Skeletal muscle tissue (tissue), 4 donors: ENCODE results near the gene POLD2. TPM values are rescaled to one million over a fixed set of nuclear protein-coding genes. Genes with fewer than 3 reads are reported as not detected.
"Not testable (repeated sequence)": the region's sequence is repeated elsewhere in the genome, so short reads cannot be mapped to it uniquely, and the experiment has no call there.

Experiments
- H3K27ac ChIP-seq: one replicate; pipeline ENCODE4 v1.7.0; 2013; ENCODE audit warnings: mild to moderate bottlenecking, low read depth, low read length, inconsistent platforms
- H3K27me3 ChIP-seq, 3 donors: one replicate each; pipeline ENCODE4 v1.7.0; 2013; ENCODE audit warnings: low read length in 3 of 3; ENCODE audit not compliant: control insufficient read depth in 3 of 3, insufficient read depth in 3 of 3
- H3K36me3 ChIP-seq, 3 donors: one replicate each; pipeline ENCODE4 v1.7.0; 2013; ENCODE audit warnings: low read length in 3 of 3; ENCODE audit not compliant: control insufficient read depth in 3 of 3, insufficient read depth in 3 of 3
- H3K4me1 ChIP-seq, 3 donors: one replicate each; pipeline ENCODE4 v1.7.0; 2013; ENCODE audit warnings: low read length in 3 of 3, mild to moderate bottlenecking in 3 of 3; ENCODE audit not compliant: control insufficient read depth in 3 of 3, insufficient read depth in 3 of 3
- H3K4me3 ChIP-seq, 3 donors: one replicate each; pipeline ENCODE4 v1.7.0; 2013; ENCODE audit warnings: low read length in 3 of 3
- H3K9ac ChIP-seq, 3 donors: one replicate each; pipeline ENCODE4 v1.7.0; 2013; ENCODE audit warnings: low read length in 3 of 3, mild to moderate bottlenecking in 3 of 3, moderate library complexity in 2 of 3, low read depth in 1 of 3
- H3K9me3 ChIP-seq, 3 donors: one replicate each; pipeline ENCODE4 v1.7.0; 2013; ENCODE audit warnings: low read length in 3 of 3; ENCODE audit not compliant: control insufficient read depth in 3 of 3
- total RNA-seq: library from RNA; depleted of rRNA; stranded (reverse); fragments of >200 nt; gene quantifications from one replicate; pipeline ENCODE4 v1.2.3, GENCODE V29; 2014
- donor health status: Osteomylitis.

POLD2 gene
- total RNA-seq: 64.7 TPM

GRCh38 chr7:44123190-44124003 lies at the start of gene POLD2:
Gene POLD2 (minus strand): TSS chr7:44123548. CDS start chr7:44122053, 1,495 bp downstream.
- peaks cover 27 to 45% (median 37%) of the 10 kb centered on the region in 3 donors for H3K4me1 ChIP-seq
- no peaks in the 10 kb centered on the region for H3K27me3 ChIP-seq
- peak within 1 kb of the TSS; percentile 82 to 90 (median 82) for H3K4me3 ChIP-seq
- peak within 1 kb of the TSS; percentile 74 to 86 (median 84) for H3K9ac ChIP-seq
- H3K36me3 ChIP-seq: peaks cover 13 to 15% (median 15%) of the 10 kb centered on the region in 3 donors
- no peaks in the 10 kb centered on the region for H3K9me3 ChIP-seq
- H3K27ac ChIP-seq: peak within 1 kb of the TSS; percentile 85

DNA sequence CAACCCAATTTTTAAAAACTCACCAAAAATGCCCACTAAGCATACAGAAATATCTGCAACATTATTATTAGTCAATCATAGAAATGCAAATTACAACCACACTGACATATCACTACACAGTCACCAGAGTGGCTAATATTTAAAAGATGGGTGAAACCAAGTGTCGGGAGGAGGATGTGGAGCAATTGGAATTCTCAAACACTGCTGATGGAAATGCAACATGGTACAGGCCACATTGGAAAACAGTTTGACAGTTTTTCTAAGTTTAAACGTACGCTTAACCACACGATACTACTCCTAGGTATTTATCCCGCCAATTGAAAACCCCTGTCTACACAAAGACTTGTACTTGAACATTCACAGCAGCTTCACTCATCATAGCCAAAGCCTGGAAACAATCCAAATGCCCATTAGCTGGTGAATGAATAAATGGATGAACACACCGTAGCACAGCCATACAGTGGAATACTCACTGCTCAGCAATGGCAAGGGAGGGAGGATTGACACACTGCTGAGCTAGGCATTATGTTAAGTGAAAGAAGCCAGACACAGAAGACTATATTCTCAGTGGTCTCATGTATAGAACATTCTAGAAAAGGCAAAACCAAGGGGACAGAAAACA lies 49.6 kb upstream of the POLD2 start:
- H3K4me3 ChIP-seq: no peak overlapping the region
- H3K9ac ChIP-seq: no peak overlapping the region
- no peak overlapping the region for H3K27ac ChIP-seq
- H3K36me3 ChIP-seq: no peaks in the 10 kb centered on the region
- no peaks in the 10 kb centered on the region for H3K4me1 ChIP-seq
- H3K9me3 ChIP-seq: no peaks in the 10 kb centered on the region
- peaks cover 2 to 6% (median 6%) of the 10 kb centered on the region in 3 donors for H3K27me3 ChIP-seq

DNA sequence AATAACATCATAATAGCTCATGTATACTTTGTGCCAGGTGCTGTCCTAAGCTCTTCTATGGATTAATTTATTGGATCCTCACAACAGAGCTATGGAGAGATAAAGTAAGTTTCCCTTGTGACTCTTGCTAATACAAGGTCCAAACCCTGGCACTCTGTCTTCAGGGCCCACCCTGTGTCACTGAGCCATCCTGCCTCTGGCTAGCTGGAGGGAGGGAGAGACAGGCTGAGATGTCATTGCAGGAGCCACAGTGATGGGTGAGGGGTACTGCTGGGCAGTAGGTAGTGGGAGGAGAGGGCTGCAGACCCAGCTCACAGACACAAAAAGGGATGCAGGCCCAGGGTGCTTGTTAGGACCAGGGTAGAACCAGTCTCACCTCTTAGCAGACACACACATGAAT lies 49.0 kb upstream of the POLD2 start:
- H3K9me3 ChIP-seq: no peaks in the 10 kb centered on the region
- H3K4me1 ChIP-seq: no peaks in the 10 kb centered on the region

DNA sequence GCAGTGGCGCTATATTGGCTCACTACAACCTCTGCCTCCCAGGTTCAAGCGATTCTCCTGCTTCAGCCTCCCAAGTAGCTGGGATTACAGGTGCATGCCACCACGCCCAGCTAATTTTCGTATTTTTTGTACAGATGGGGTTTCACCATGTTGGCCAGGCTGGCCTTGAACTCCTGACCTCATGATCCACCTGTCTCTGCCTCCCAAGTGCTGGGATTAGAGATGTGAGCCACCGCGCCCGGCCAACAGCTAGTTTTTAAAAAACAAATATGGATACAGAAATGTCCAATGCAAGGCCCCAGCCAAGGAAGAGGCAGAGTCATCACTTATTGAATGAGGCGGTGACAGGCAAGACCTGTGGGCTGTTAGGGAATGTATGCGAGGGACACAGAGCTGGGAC lies 48.6 kb upstream of the POLD2 start:
- H3K27ac ChIP-seq, H3K9me3 ChIP-seq, H3K4me3 ChIP-seq, H3K27me3 ChIP-seq, H3K9ac ChIP-seq, H3K4me1 ChIP-seq, H3K36me3 ChIP-seq: not testable (repeated sequence)

More for the DNA sequence above, 49.0 kb upstream of the POLD2 start:
- no peak overlapping the region for H3K9ac ChIP-seq
- no peak overlapping the region for H3K27ac ChIP-seq
- H3K36me3 ChIP-seq: no peaks in the 10 kb centered on the region
- H3K27me3 ChIP-seq: peaks cover 0 to 6% (median 6%) of the 10 kb centered on the region in 3 donors
- H3K4me3 ChIP-seq: no peak overlapping the region

DNA sequence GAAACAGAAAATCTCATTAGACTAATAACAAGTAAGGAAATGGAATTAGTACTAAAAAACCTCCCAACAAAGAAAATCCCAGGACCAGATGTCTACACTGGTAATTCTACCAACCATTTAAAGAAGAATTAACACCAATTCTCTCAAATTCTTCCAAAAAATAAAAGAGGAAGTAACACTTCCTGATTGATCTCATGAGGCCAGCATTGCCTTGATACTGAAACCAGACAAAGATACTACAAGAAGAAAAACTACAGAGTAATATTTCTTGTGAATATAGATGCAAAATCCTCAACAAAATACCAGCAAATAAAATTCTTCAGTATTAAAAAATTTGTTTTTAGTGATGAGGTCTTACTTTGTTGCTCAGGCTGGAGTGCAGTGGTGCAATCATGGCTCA lies 44.6 kb upstream of the POLD2 start:
- Histone ChIP-seq H3K9me3 (no peaks in the 10 kb centered on the region), H3K4me3 (no peak overlapping the region), H3K4me1 (no peaks in the 10 kb centered on the region), H3K36me3 (no peaks in the 10 kb centered on the region), H3K27me3 (no peaks in the 10 kb centered on the region), H3K9ac (no peak overlapping the region), H3K27ac (no peak overlapping the region)

- Histone ChIP-seq H3K9ac (no peak overlapping the region), H3K36me3 (no peaks in the 10 kb centered on the region), H3K27ac (no peak overlapping the region)
These were observed 40.2 kb upstream of the POLD2 start for GRCh38 chr7:44163591-44163990.

DNA sequence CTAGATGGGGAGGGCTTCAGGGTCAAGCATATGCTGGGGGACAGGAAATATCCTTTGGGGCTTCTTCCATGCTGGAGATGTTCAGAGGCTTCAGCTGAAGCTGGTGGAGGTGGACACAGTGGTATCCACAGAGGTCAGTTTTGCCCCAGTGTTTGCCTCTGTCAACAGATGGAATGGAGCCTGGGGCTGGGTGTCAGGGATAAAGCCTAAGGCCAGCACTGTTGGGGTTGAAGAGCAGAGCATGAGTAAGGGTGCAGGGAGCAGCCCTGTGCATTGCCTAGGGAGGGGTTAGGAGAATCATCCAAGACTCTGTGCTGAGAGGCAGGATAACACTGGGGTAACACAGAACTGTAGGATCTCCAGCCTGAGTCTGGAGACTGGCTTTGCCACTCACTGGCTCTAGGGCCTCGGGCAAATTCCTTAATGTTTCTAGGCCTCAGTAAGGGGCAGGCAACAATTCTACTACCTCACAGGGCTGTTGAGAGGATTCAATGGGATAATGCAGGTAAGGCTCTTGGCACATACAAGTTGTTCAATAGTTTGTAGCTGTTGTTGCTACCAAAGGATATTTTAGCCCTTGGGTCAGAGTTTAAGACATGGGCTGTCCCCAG lies 39.5 kb upstream of the POLD2 start:
- Histone ChIP-seq H3K9me3 (no peaks in the 10 kb centered on the region), H3K4me1 (peaks cover 8 to 22% (median 20%) of the 10 kb centered on the region in 3 donors), H3K36me3 (no peaks in the 10 kb centered on the region), H3K27ac (no peak overlapping the region), H3K9ac (no peak overlapping the region), H3K4me3 (no peak overlapping the region), H3K27me3 (no peaks in the 10 kb centered on the region)

More at GRCh38 chr7:44163591-44163990, 40.2 kb upstream of the POLD2 start:
- no peaks in the 10 kb centered on the region for H3K9me3 ChIP-seq
- no peaks in the 10 kb centered on the region for H3K27me3 ChIP-seq
- H3K4me3 ChIP-seq: no peak overlapping the region
- H3K4me1 ChIP-seq: peaks cover 8 to 16% (median 15%) of the 10 kb centered on the region in 3 donors

GRCh38 chr7:44162179-44162578 lies 38.8 kb upstream of the POLD2 start:
- H3K36me3 ChIP-seq: no peaks in the 10 kb centered on the region
- H3K4me3 ChIP-seq: no peak overlapping the region
- H3K27ac ChIP-seq: no peak overlapping the region
- H3K4me1 ChIP-seq: peaks cover 8 to 23% (median 20%) of the 10 kb centered on the region in 3 donors
- H3K27me3 ChIP-seq: no peaks in the 10 kb centered on the region
- H3K9ac ChIP-seq: no peak overlapping the region
- H3K9me3 ChIP-seq: no peaks in the 10 kb centered on the region

GRCh38 chr7:44161371-44161770 lies 38.0 kb upstream of the POLD2 start:
- no peak overlapping the region for H3K9ac ChIP-seq
- no peak overlapping the region for H3K27ac ChIP-seq
- no peak overlapping the region for H3K4me3 ChIP-seq
- peaks cover 8 to 23% (median 20%) of the 10 kb centered on the region in 3 donors for H3K4me1 ChIP-seq
- H3K27me3 ChIP-seq: no peaks in the 10 kb centered on the region
- no peaks in the 10 kb centered on the region for H3K36me3 ChIP-seq
- no peaks in the 10 kb centered on the region for H3K9me3 ChIP-seq
